Peyer's patch (tissue), 4 donors: ENCODE measurements around the gene GFRAL.

Experiments used
- POLR2A ChIP-seq, 2 donors: fragments of 450-650 bp; IDR thresholded peaks; one replicate each; pipeline ENCODE4 v1.5.1; 2017; ENCODE audit warnings: antibody characterized with exemption in 2 of 2, mild to moderate bottlenecking in 2 of 2, moderate library complexity in 2 of 2
- TF ChIP-seq, protein P1 (sequence below), 6 experiments: fragments of 450-650 bp in 4 of 6; fragments of 200-600 bp in 2 of 6; sonication (generic) in 1 of 6; IDR thresholded peaks; one replicate each; pipeline ENCODE4 v1.5.1; 2017 to 2019; ENCODE audit warnings: antibody characterized with exemption in 6 of 6, mild to moderate bottlenecking in 3 of 6, moderate library complexity in 1 of 6

- TF ChIP-seq, protein P1, sequence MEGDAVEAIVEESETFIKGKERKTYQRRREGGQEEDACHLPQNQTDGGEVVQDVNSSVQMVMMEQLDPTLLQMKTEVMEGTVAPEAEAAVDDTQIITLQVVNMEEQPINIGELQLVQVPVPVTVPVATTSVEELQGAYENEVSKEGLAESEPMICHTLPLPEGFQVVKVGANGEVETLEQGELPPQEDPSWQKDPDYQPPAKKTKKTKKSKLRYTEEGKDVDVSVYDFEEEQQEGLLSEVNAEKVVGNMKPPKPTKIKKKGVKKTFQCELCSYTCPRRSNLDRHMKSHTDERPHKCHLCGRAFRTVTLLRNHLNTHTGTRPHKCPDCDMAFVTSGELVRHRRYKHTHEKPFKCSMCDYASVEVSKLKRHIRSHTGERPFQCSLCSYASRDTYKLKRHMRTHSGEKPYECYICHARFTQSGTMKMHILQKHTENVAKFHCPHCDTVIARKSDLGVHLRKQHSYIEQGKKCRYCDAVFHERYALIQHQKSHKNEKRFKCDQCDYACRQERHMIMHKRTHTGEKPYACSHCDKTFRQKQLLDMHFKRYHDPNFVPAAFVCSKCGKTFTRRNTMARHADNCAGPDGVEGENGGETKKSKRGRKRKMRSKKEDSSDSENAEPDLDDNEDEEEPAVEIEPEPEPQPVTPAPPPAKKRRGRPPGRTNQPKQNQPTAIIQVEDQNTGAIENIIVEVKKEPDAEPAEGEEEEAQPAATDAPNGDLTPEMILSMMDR (IDR thresholded peaks at IDR 0.05), result no peak
- TF ChIP-seq POLR2A (IDR thresholded peaks at IDR 0.05), result no peak
These were observed 109.9 kb downstream of the GFRAL start for GRCh38 chr6:55437141-55437540.
